NCI-H128 (cell line): ENCODE measurements around the gene PFKP.
"Not testable (repeated sequence)": the region's sequence is repeated elsewhere in the genome, so short reads cannot be mapped to it uniquely, and the experiment has no call there.

Source experiments
- DNase-seq: peaks from one replicate; lab custom pipeline; 2025; ENCODE audit not compliant: unreplicated experiment; lab: John Stamatoyannopoulos, UW

PFKP gene

GRCh38 chr10:3046981-3047547 is 20.3 kb upstream of the PFKP start:
- no peak for DNase-seq

- no peak for DNase-seq
Measured at GRCh38 chr10:3047596-3047995, 19.8 kb upstream of the PFKP start.

- no peak for DNase-seq
Measured at GRCh38 chr10:3048119-3049019, 19.0 kb upstream of the PFKP start.

GRCh38 chr10:3051692-3052091 is 15.7 kb upstream of the PFKP start:
- DNase-seq: no peak

GRCh38 chr10:3053155-3053554 is 14.2 kb upstream of the PFKP start:
- no peak for DNase-seq

- DNase-seq: no peak
Measured at GRCh38 chr10:3054183-3054850, 13.0 kb upstream of the PFKP start.

- no peak for DNase-seq
Measured at GRCh38 chr10:3054851-3055199, 12.5 kb upstream of the PFKP start.

- DNase-seq: no peak
Measured at GRCh38 chr10:3056280-3057037, 10.9 kb upstream of the PFKP start.

- no peak for DNase-seq
Measured at GRCh38 chr10:3057946-3058345, 9.4 kb upstream of the PFKP start.

- DNase-seq: no peak
Measured at GRCh38 chr10:3059974-3060373, 7.4 kb upstream of the PFKP start.

- DNase-seq: no peak
Measured at GRCh38 chr10:3060481-3060889, 6.9 kb upstream of the PFKP start.

GRCh38 chr10:3061323-3061898 is 5.9 kb upstream of the PFKP start:
- DNase-seq: not testable (repeated sequence)

- DNase-seq: no peak
Measured at GRCh38 chr10:3062502-3063186, 4.7 kb upstream of the PFKP start.

GRCh38 chr10:3064423-3064822 is 2.9 kb upstream of the PFKP start:
- DNase-seq: no peak

GRCh38 chr10:3065622-3066021 is 1.7 kb upstream of the PFKP start:
- DNase-seq: no peak

- DNase-seq: no peak
Measured at GRCh38 chr10:3066317-3067117, 831 bp upstream of the PFKP start.

GRCh38 chr10:3067859-3068179 is 471 bp downstream of the PFKP start:
- no peak for DNase-seq

- DNase-seq: no peak
Measured at GRCh38 chr10:3068201-3068967, 1.0 kb downstream of the PFKP start.
